CD4-positive, alpha-beta T cell treated with Interleukin-4 for 4 hours (primary cell): ENCODE measurements around the gene MED25.

Experiments used
- DNase-seq: peaks from one replicate; pipeline ENCODE4 v3.0.0-alpha.2; 2020

Gene MED25

DNA sequence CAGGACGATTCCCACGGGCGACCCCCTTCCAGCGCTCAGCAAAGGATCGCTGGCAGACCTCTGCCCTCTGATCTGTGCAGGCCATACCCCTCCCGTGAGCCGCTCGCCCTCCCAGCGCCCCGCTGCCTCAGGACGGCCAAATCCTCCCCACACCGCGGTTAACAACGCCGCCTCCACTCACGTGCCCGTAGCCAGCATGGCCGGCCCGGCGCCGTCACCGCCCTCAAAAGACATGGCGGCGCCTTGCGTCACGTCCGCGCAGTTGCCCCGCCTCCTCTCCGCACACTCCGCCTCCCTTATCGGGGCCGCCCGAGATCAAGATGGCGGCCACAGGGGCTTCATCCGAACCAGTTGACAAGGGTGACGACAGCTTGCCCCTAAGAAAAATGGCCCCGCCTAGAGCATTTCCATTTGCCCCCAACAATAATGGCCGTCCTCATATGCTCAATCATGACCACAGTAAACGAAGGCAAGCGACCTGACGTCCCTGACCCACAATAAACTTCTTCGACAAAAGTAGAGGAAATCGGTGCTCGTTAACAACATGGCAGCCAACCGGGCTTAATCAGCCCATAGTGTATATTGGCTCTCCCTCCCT, 58.4 kb downstream of the MED25 start:
- peak; percentile 99 for DNase-seq

DNA sequence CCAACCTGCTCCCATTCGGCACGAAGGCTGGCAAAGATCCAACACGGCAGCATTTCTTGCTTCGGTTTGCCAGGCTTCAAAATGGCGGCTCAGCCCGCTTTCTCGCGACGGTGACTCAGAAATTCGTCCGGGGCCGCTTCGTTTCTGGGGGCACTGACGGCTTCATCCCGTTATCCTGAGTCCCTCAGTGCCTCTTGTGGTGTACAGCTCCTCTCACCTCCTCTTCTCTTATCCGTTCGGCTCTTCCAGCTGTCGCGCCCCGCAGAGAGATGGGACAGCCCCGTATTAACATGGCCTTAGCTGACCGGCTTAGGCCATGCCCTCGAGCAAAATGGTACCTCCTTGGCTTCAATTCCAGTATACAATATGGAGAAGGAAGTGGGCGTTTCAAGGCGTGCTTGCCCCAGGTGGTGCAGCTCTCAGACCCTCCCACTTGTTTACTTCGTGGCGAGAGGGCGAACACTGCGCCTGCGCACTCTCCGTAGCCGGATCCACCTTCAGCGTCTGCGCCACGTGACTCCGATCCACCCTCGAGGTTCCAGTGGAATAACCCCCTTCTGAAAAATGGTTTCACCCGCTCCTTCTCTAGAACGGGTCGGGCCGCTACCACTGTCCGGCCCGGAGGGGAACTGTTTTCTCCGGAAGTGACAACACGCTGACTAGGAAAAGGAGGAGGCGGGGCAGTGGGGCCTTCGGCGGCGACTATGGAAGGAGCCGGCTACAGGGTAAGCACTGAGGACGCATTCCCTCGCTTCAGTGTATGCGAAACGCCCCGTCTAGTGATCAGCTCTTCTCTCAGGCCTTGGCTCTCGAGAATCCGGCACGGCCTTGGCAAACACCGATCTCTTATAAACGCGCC, 59.2 kb downstream of the MED25 start, which contains the start of the genes AKT1S1 and TBC1D17:
Gene AKT1S1 (minus strand): TSS at position 336 of the 859 bp plus-strand sequence. CDS start 4,060 bp downstream, outside the sequence.
Gene TBC1D17 (plus strand): TSS at position 683 of the 859 bp plus-strand sequence. CDS start 22 bp downstream, at position 705.
- peak; percentile 100 for DNase-seq

DNA sequence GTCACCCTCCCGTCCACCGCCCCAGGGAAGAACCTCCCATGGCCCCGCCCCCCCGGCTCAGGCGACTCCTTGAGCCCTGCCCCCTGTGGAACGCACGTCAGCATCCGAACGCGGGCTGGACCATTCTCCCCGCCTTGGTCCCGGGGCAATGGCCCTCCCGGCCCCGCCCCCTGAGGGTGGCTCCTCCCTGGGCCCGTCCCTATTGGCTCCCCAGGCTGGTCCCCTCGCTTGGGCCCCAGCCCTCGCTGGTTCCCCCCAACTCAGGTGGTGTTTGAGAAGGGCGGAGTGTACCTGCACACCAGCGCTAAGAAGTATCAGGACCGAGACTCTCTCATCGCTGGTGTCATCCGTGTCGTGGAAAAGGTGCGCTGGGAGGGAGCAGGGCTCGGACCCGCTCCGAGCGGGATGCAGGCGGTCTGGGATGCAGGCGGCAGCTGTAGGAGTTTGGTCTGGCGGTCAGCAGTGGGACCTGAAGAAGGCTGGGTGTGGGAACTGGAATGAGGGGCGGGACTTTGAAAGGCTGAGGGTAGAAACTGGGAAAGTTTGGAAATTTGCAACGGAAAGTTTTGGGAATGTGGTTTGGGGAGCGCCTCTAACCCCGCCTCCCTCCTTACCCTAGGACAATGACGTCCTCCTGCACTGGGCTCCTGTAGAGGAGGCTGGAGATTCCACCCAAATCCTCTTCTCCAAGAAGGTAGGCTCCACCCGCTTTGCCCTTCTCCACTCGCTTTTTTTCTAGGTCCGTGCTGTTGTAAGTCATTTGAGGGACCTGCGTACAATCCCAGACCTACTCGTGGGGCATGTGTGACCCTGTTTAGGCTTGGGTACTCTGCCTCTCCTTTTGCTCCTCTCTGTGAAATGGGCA, 60.0 kb downstream of the MED25 start:
- DNase-seq = peak; percentile 98

DNA sequence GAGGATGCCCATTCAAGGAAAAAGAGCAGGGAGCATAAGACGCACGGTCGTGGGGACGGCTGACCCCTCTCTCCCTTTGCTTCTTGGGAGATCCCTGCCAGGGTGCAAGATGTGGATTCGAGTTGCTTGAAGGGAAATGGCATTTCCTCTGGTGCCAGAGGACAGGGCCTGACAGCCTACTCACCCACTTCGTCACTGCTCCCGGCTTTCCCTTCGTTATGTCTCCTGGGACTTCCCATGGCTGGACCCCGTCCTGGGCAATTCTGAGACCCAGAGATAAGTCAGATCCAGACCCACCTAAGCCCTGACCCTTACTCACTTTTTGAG, 60.6 kb downstream of the MED25 start:
- no peak for DNase-seq

DNA sequence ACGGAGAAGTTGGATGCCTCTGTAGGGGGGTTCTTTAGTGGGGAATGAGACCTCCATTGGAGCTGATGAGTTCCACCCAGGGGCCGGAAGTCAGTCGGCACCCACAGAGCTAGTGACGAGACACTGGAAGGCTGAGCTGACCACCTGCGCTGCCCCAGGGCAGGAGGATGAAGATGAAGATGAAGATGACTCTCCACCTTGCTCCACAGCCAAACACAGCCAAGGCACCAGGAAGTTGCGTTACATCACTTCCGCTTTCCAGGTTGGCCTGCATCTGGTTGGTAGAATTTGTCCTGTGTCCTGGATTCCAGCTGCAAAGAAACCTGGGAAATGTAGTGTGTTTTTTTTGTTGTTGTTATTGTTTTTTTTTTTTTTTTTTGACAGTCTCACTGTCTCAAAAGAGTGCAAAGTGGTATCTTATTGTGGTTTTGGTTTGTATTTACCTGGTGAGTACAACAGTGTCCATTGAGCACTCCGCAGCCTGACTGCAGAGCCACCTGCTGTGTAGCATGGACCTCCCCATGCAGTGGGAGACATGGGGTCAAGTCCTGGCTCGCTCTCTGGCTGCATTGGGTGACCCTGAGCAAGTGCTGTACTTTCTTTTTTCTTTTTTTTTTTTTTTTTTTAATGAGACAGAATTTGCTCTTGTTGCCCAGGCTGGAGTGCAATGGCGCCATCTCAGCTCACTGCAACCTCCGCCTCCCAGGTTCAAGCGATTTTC, 61.3 kb downstream of the MED25 start:
- no peak for DNase-seq

DNA sequence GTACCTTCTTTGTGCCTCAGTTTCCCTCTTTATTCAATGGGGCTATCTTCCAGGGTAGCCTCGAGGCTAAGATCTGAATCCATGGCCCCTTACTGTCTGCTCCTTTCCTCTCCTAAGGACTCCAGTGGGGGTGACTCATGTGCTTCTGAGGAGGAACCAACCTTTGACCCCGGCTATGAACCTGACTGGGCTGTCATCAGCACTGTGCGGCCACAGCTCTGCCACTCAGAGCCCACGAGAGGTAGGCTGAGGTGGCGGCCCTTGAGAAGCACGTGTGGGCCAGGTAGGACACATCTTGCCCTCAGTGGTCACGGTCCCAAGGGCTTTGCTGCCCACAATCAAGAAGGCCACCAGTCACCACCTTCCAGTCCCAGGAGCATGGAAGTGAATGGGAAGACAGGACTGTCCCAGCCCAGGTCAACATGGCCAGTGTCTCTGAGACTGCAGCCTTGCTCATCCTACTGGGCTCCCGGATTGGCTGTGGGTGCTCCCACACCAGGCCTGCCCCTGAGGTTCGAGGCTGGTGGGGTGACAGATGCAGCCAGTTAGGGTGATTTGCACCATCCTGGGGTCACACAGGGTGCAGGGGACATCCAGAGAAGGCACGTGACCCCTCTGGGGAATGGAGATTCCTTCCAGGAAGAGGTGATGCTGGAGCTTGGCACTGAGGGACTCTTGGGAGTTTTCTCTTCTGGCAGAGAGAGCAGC, 62.2 kb downstream of the MED25 start:
- DNase-seq = no peak

DNA sequence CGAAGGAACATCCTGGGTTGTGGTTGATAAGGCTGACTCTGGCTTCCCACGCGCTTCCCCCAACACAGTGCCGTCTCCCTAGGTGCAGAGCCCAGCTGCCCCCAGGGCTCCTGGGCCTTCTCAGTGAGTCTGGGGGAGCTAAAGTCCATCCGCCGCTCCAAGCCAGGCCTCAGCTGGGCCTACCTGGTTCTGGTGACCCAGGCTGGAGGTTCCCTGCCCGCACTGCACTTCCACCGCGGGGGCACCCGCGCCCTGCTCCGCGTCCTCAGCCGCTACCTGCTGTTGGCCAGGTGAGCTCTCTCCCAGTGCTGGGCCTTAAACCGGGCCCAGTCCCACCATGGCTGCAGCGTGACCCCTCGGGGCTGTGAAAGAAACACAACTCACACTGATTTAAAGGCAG, 63.1 kb downstream of the MED25 start:
- no peak for DNase-seq

DNA sequence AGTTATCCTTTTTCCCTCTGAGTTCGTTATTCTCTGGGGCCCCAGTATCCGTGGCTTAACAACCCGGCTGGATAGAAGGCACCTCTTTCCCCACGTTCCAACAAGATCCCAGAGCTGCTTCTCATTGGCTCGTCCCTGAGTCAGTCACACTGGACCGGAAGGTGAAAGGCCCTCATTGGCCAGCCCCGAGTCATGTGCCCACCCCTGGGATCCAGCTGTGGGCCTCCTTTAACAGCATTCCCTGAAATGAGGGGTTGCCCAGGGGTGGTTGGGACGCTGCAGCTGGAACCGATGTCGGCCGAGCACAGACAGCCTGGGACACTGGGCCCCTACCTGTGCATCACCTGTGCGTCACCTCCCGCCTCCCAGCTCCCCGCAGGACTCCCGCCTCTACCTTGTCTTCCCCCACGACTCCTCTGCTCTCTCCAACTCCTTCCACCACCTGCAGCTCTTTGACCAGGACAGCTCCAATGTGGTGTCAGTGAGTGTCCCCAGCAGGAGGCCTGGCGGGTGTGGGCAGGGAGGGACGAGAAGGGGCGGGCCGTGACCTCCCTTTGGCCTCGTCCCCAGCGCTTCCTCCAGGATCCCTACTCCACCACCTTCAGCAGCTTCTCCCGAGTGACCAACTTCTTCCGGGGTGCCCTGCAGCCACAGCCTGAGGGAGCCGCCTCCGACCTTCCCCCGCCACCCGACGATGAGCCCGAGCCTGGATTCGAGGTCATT, 63.7 kb downstream of the MED25 start:
- no peak for DNase-seq

DNA sequence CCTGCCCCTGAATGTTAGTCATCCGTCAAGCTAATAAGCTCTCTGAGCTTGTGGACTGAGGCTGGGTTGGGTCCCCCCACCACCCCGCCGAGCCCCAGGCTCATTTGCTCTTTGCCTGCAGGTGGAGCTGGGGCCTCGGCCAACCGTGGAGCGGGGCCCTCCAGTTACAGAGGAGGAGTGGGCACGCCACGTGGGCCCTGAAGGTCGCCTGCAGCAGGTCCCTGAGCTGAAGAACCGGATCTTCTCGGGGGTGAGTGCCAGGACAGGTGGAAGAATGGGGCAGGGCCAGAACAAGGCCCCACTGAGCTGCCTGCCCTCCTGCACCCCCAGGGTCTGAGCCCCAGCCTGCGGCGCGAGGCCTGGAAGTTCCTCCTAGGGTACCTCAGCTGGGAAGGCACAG, 64.6 kb downstream of the MED25 start:
- DNase-seq = no peak

DNA sequence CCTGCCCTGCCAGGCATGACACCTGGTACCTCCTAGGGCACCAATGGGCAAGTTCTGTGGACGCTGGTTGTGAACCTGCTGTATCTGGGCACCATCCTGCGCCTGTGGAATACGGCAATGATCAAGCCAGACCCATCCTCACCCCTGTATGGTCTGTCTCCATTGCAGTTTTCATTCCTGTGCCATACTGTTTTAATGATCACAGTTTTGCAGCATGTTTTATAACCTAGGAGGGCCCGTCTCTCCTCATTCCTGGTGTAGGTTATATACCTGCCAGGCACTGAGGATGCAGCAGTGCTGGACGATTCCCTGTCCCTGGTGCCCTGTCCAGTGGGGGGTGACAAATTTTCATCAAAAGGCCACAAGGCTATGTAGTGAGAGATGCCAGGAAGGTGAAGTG, 65.0 kb downstream of the MED25 start:
- no peak for DNase-seq

DNA sequence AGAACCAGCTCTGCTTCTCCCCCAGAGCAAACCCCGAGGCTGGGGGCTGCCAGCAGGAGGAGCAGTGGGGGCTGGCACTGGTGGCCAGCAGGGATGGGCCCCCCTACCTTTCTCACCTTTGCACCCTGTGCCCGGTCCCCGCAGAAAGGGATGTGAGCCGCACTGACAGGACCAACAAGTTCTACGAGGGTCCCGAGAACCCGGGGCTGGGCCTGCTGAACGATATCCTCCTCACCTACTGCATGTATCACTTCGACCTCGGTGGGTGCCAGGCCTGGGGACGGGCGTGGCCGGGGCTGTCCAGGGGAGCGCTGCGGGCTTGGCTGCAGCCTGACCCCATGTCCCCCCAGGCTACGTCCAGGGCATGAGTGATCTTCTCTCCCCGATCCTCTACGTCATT, 66.0 kb downstream of the MED25 start:
- no peak for DNase-seq

DNA sequence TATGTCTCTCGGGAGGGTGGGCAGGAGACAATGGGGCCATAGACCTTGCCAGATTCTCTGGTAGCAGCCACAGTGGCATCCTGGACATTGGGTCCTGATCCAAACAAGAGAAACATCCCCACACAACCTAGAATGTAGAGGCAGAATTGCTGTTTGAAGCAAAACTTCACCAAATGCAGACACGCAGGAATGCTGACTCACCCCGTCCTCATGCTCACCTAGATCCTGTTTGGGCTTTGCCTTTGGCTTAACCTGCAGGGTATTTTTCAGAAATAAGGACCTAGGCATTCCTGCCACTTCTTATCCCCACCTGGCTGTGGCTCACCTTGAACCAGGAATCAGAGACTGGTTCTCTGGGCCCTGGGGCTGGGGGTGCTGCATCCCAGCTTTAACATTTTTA, 66.7 kb downstream of the MED25 start:
- no peak for DNase-seq
